Measurements from ENCODE around the gene PGAM2.

GRCh38 chr7:44075296-44076075 lies 10.1 kb upstream of the PGAM2 start:
- no peak for TF ChIP-seq CTCF (IDR thresholded peaks at IDR 0.05)
- TF ChIP-seq POLR2AphosphoS5 (IDR thresholded peaks at IDR 0.05), result no peak
- TF ChIP-seq POLR2A (IDR thresholded peaks at IDR 0.05), result no peak
- TF ChIP-seq EP300 (IDR thresholded peaks at IDR 0.05), result no peak
